GM06990 (cell line): ENCODE data around the gene LARP4.
"Not testable (repeated sequence)": the region's sequence is repeated elsewhere in the genome, so short reads cannot be mapped to it uniquely, and the experiment has no call there.

Experiments
- DNase-seq: peaks from one replicate; pipeline ENCODE4 v3.0.0-alpha.2; 2011; ENCODE audit not compliant: insufficient read length; ENCODE audit errors: extremely low read depth
- H3K27me3 ChIP-seq: replicated peaks from 2 replicates; pipeline ENCODE4 v1.6.0; 2011; ENCODE audit warnings: low read length; ENCODE audit not compliant: control insufficient read depth, insufficient read depth
- H3K36me3 ChIP-seq: 2 replicates; pipeline ENCODE4 v1.5.1; 2011; ENCODE audit warnings: low read length; ENCODE audit not compliant: control insufficient read depth, insufficient read depth
- H3K4me3 ChIP-seq: replicated peaks from 2 replicates; pipeline ENCODE4 v1.5.1; 2011; ENCODE audit warnings: low read depth, mild to moderate bottlenecking, control low read depth, low read length
- CTCF ChIP-seq: IDR thresholded peaks from 2 replicates; pipeline ENCODE4 v1.5.1; 2011; ENCODE audit warnings: low read length, control low read depth, mild to moderate bottlenecking, inconsistent platforms; ENCODE audit not compliant: insufficient read depth, poor library complexity, severe bottlenecking

The LARP4 gene

GRCh38 chr12:50403001-50403440, 2.3 kb downstream of the LARP4 start:
- peak overlapping the region; percentile 71 for H3K4me3 ChIP-seq
- DNase-seq = no peak
- H3K27me3 ChIP-seq = no peaks in the 10 kb centered on the region
- no peaks in the 10 kb centered on the region for H3K36me3 ChIP-seq
- no peak for TF ChIP-seq CTCF

- Histone ChIP-seq H3K36me3 (no peaks in the 10 kb centered on the region; the same call in 1 of the 2 replicates), H3K4me3 (no peak overlapping the region), H3K27me3 (no peaks in the 10 kb centered on the region)
- no peak for TF ChIP-seq CTCF
- DNase-seq = no peak
Observed at GRCh38 chr12:50404307-50404706, 3.6 kb downstream of the LARP4 start.

GRCh38 chr12:50411051-50411660, 10.5 kb downstream of the LARP4 start:
- Histone ChIP-seq H3K36me3 (peaks cover 3% of the 10 kb centered on the region), H3K4me3 (no peak overlapping the region), H3K27me3 (no peaks in the 10 kb centered on the region)
- no peak for TF ChIP-seq CTCF
- no peak for DNase-seq

GRCh38 chr12:50415899-50416479, 15.3 kb downstream of the LARP4 start:
- H3K4me3 ChIP-seq = no peak overlapping the region
- no peak for TF ChIP-seq CTCF
- DNase-seq = no peak

GRCh38 chr12:50419112-50419909, 18.6 kb downstream of the LARP4 start:
- DNase-seq = no peak
- Histone ChIP-seq H3K4me3 (no peak overlapping the region), H3K36me3 (peaks cover 5% of the 10 kb centered on the region), H3K27me3 (no peaks in the 10 kb centered on the region)
- TF ChIP-seq CTCF = no peak

More at GRCh38 chr12:50415899-50416479, 15.3 kb downstream of the LARP4 start:
- Histone ChIP-seq H3K27me3 (no peaks in the 10 kb centered on the region), H3K36me3 (peaks cover 5% of the 10 kb centered on the region)

GRCh38 chr12:50422855-50423254, 22.2 kb downstream of the LARP4 start:
- H3K27me3 ChIP-seq, DNase-seq, H3K36me3 ChIP-seq, H3K4me3 ChIP-seq: not testable (repeated sequence)

- not testable (repeated sequence) for H3K27me3 ChIP-seq, DNase-seq, H3K4me3 ChIP-seq, H3K36me3 ChIP-seq
Observed at GRCh38 chr12:50423342-50423741, 22.7 kb downstream of the LARP4 start.
